ENCODE measurements around the gene METTL22. TPM values are rescaled to one million over a fixed set of nuclear protein-coding genes. Genes with fewer than 3 reads are reported as not detected.

The METTL22 gene
- polyA plus RNA-seq, 1 donor from 2014 or later: 51.3 TPM

DNA sequence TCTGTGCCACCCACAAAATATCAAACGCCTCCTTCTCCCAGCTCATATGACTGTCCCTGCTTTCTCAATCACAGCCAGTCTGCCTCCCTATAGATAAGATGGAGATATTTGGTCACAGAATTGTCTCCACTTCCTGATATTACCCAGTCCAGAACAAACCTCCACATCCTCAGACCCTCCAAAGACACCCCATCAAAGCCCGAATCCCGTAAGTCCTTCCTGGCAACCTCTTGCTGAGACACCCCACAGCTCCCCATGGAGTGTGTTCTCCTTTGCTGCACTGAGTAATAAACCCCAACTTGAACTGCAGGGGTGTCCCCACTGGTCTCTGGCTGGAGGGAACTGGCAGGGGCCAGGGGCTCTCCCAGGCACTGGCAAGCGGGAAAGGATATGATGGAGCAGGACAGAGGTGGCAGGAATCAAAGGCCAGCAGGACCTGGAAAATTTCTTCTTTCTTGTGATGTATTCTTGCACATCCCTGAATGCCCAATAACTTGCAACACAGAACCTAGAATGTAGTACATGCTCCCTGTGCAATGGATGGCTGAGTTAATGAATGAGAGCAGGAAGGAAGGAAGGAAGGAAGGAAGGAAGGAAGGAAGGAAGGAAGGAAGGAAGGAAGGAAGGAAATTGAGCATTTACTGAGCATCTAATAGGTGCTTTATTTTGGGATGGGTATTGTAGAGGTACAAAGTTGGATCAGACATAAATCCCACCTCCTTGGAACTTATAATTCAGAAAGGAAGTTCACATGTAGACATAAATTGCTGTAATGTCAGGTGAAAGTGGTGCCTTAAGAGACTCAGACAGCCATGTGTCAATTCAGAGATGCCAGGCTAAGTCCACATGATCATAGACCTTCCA, 45.1 kb upstream of the METTL22 start:
- H3K27ac ChIP-seq (ENCODE audit: low read length): no peak overlapping the region
- H3K79me2 ChIP-seq (replicated peaks; ENCODE audit: insufficient read depth, low read length): no peaks in the 10 kb centered on the region
- H3K9me3 ChIP-seq (ENCODE audit: low read length): no peaks in the 10 kb centered on the region
- TF ChIP-seq, protein P1, sequence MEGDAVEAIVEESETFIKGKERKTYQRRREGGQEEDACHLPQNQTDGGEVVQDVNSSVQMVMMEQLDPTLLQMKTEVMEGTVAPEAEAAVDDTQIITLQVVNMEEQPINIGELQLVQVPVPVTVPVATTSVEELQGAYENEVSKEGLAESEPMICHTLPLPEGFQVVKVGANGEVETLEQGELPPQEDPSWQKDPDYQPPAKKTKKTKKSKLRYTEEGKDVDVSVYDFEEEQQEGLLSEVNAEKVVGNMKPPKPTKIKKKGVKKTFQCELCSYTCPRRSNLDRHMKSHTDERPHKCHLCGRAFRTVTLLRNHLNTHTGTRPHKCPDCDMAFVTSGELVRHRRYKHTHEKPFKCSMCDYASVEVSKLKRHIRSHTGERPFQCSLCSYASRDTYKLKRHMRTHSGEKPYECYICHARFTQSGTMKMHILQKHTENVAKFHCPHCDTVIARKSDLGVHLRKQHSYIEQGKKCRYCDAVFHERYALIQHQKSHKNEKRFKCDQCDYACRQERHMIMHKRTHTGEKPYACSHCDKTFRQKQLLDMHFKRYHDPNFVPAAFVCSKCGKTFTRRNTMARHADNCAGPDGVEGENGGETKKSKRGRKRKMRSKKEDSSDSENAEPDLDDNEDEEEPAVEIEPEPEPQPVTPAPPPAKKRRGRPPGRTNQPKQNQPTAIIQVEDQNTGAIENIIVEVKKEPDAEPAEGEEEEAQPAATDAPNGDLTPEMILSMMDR (IDR thresholded peaks at IDR 0.05; ENCODE audit: poor library complexity, severe bottlenecking): no peak
- no peaks in the 10 kb centered on the region for H4K20me1 ChIP-seq (ENCODE audit: insufficient read depth)
- H2AFZ ChIP-seq (ENCODE audit: low read depth, low read length): no peak overlapping the region
- no peaks in the 10 kb centered on the region for H3F3A ChIP-seq (ENCODE audit: insufficient read depth, low read length, poor library complexity, severe bottlenecking)
- no peaks in the 10 kb centered on the region for H3K36me3 ChIP-seq (ENCODE audit: insufficient read depth, low read length)
- H3K9ac ChIP-seq (ENCODE audit: low read length): no peak overlapping the region
- H3K9me2 ChIP-seq (ENCODE audit: insufficient read depth, low read length): no peaks in the 10 kb centered on the region
- H3K4me2 ChIP-seq (ENCODE audit: low read length): no peak overlapping the region
- H3K27me3 ChIP-seq (ENCODE audit: insufficient read depth, low read depth, low read length): no peaks in the 10 kb centered on the region
- no peak overlapping the region for H3K4me3 ChIP-seq (ENCODE audit: low read length)

DNA sequence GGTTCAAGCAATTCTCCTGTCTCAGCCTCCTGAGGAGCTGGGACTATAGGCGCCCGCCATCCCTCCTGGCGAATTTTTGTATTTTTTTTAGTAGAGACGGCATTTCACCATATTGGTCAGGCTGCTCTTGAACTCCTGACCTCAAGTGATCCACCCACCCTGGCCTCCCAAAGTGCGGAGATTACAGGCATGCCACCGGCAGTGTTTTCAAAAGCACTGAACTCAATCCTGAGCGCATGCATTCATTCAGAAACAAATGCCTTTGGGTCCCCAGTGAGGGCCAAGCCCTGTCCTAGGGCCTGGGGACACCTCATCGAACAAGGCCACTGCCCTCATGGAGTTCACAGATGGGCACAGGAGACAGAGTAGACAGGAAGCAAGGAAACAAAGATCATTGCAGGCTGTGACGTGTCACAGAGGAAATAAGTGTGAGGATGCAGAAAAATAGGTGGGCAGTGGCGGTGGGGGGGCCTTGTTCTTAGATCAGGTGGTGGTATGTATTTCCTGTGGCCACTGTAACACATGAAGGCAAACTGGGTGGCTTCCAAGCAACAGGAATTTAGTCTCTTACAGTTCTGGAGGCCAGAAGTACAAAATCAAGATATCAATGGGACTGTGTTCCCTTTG, 43.7 kb upstream of the METTL22 start:
- Histone ChIP-seq H3K27me3 (ENCODE audit: insufficient read depth, low read depth, low read length) (no peaks in the 10 kb centered on the region), H3K27ac (ENCODE audit: low read length) (no peak overlapping the region), H3K4me2 (ENCODE audit: low read length) (no peak overlapping the region), H3F3A (ENCODE audit: insufficient read depth, low read length, poor library complexity, severe bottlenecking) (no peaks in the 10 kb centered on the region), H3K4me3 (ENCODE audit: low read length) (no peak overlapping the region), H4K20me1 (ENCODE audit: insufficient read depth) (no peaks in the 10 kb centered on the region), H3K9me3 (ENCODE audit: low read length) (no peaks in the 10 kb centered on the region), H3K9me2 (ENCODE audit: insufficient read depth, low read length) (no peaks in the 10 kb centered on the region), H2AFZ (ENCODE audit: low read depth, low read length) (no peak overlapping the region), H3K79me2 (replicated peaks; ENCODE audit: insufficient read depth, low read length) (no peaks in the 10 kb centered on the region), H3K36me3 (ENCODE audit: insufficient read depth, low read length) (no peaks in the 10 kb centered on the region), H3K9ac (ENCODE audit: low read length) (no peak overlapping the region)
- TF ChIP-seq EZH2 (IDR thresholded peaks at IDR 0.05; ENCODE audit: borderline replicate concordance, insufficient read depth, low read length, poor library complexity, severe bottlenecking) (no peak), EP300 (conservative IDR thresholded peaks at IDR 0.05; ENCODE audit: poor library complexity, severe bottlenecking) (no peak), RAD21 (conservative IDR thresholded peaks at IDR 0.05) (no peak), MXI1 (conservative IDR thresholded peaks at IDR 0.05; ENCODE audit: poor library complexity, severe bottlenecking) (no peak), POLR2AphosphoS5 (IDR thresholded peaks at IDR 0.05) (no peak), SMC3 (conservative IDR thresholded peaks at IDR 0.05; ENCODE audit: poor library complexity) (no peak), TAF1 (IDR thresholded peaks at IDR 0.05; ENCODE audit: low read depth) (no peak)
- TF ChIP-seq, protein P1 (IDR thresholded peaks at IDR 0.05; ENCODE audit: poor library complexity, severe bottlenecking): no peak
- TF ChIP-seq, protein P2, sequence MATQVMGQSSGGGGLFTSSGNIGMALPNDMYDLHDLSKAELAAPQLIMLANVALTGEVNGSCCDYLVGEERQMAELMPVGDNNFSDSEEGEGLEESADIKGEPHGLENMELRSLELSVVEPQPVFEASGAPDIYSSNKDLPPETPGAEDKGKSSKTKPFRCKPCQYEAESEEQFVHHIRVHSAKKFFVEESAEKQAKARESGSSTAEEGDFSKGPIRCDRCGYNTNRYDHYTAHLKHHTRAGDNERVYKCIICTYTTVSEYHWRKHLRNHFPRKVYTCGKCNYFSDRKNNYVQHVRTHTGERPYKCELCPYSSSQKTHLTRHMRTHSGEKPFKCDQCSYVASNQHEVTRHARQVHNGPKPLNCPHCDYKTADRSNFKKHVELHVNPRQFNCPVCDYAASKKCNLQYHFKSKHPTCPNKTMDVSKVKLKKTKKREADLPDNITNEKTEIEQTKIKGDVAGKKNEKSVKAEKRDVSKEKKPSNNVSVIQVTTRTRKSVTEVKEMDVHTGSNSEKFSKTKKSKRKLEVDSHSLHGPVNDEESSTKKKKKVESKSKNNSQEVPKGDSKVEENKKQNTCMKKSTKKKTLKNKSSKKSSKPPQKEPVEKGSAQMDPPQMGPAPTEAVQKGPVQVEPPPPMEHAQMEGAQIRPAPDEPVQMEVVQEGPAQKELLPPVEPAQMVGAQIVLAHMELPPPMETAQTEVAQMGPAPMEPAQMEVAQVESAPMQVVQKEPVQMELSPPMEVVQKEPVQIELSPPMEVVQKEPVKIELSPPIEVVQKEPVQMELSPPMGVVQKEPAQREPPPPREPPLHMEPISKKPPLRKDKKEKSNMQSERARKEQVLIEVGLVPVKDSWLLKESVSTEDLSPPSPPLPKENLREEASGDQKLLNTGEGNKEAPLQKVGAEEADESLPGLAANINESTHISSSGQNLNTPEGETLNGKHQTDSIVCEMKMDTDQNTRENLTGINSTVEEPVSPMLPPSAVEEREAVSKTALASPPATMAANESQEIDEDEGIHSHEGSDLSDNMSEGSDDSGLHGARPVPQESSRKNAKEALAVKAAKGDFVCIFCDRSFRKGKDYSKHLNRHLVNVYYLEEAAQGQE (IDR thresholded peaks at IDR 0.05; ENCODE audit: borderline replicate concordance): no peak
